B cell (primary cell): Measurements from ENCODE around the gene SPIN3. TPM values are rescaled to one million over a fixed set of nuclear protein-coding genes. Genes with fewer than 3 reads are reported as not detected.

Source experiments
- ATAC-seq: fragments of 200-7000 bp; cut with Tn5 transposase; one replicate; pipeline ENCODE4 v1.10.0; 2021; ENCODE audit warnings: low read depth, mild to moderate bottlenecking, moderate number of reproducible peaks, moderate library complexity
- CTCF ChIA-PET: fragments of 350-600 bp; sonication (Branson Sonifier 250); formaldehyde crosslinking; loops from one replicate; lab custom pipeline; 2021; ENCODE audit warnings: antibody characterized with exemption, inconsistent platforms; lab: Charles Lee
- POLR2A ChIA-PET: fragments of 350-600 bp; sonication (Branson Sonifier 250); formaldehyde crosslinking; loops from one replicate; lab custom pipeline; 2021; ENCODE audit warnings: antibody characterized with exemption; lab: Charles Lee
- DNase-seq: peaks from one replicate; pipeline ENCODE4 v3.0.0; 2013
- H2AFZ ChIP-seq: 2 replicates; pipeline ENCODE4 v1.6.1; 2012; ENCODE audit warnings: mild to moderate bottlenecking, low read depth, low read length; ENCODE audit not compliant: insufficient read depth, poor library complexity, severe bottlenecking
- H3K27ac ChIP-seq, 2 donors: 1 replicate in 1 of 2; 2 replicates in 1 of 2; pipeline ENCODE4 v1.5.1; 2012 to 2013; ENCODE audit warnings: low read length in 2 of 2, mild to moderate bottlenecking in 2 of 2, moderate library complexity in 1 of 2
- H3K27me3 ChIP-seq, 4 experiments: fragments of 200-600 bp in 1 of 4; sonication (generic) in 1 of 4; replicated peaks in 1 of 4; 1 replicate in 2 of 4; 2 replicates in 2 of 4; pipeline versions ENCODE4 v1.6.1 to v1.7.0; 2013 to 2016; ENCODE audit warnings: low read length in 3 of 4, mild to moderate bottlenecking in 2 of 4, mixed read lengths in 1 of 4, moderate library complexity in 1 of 4; ENCODE audit not compliant: insufficient read depth in 4 of 4, control insufficient read depth in 3 of 4; ENCODE audit errors: control extremely low read depth in 1 of 4
- H3K36me3 ChIP-seq, 2 experiments: replicated peaks in 1 of 2; 1 replicate in 1 of 2; 2 replicates in 1 of 2; pipeline versions ENCODE4 v1.6.1 to v1.7.1; 2013; ENCODE audit warnings: low read length in 1 of 2; ENCODE audit not compliant: insufficient read depth in 2 of 2, control insufficient read depth in 1 of 2; ENCODE audit errors: control extremely low read depth in 1 of 2, extremely low read depth in 1 of 2
- H3K4me1 ChIP-seq, 2 donors: fragments of 200-600 bp in 1 of 2; sonication (generic) in 1 of 2; 1 replicate in 1 of 2; 2 replicates in 1 of 2; pipeline versions ENCODE4 v1.5.1 to v1.6.1; 2013 to 2017; ENCODE audit warnings: low read length in 2 of 2; ENCODE audit not compliant: control insufficient read depth in 2 of 2, insufficient read depth in 2 of 2
- H3K4me2 ChIP-seq: replicated peaks from 2 replicates; pipeline ENCODE3; 2012; ENCODE audit warnings: mild to moderate bottlenecking, low read depth, low read length; ENCODE audit not compliant: poor library complexity, severe bottlenecking
- H3K4me3 ChIP-seq, 5 experiments: fragments of 200-600 bp in 1 of 5; sonication (generic) in 1 of 5; 1 replicate in 3 of 5; 2 replicates in 2 of 5; pipeline versions ENCODE4 v1.5.1 to v1.7.0; 2011 to 2016; ENCODE audit warnings: low read length in 4 of 5, mild to moderate bottlenecking in 4 of 5, low read depth in 2 of 5, control low read depth in 1 of 5, moderate library complexity in 1 of 5; ENCODE audit not compliant: insufficient read depth in 1 of 5; ENCODE audit errors: control extremely low read depth in 1 of 5, extremely low read depth in 1 of 5
- H3K79me2 ChIP-seq: fragments of 200-600 bp; sonication (generic); one replicate; pipeline ENCODE4 v1.6.0; 2016; ENCODE audit warnings: low read length; ENCODE audit not compliant: control insufficient read depth, insufficient read depth
- H3K9ac ChIP-seq: fragments of 200-600 bp; sonication (generic); 2 replicates; pipeline ENCODE4 v1.6.1; 2017; ENCODE audit warnings: mild to moderate bottlenecking, low read length, moderate library complexity
- H3K9me3 ChIP-seq, 3 donors: one replicate each; pipeline versions ENCODE4 v1.6.1 to v1.7.1; 2013; ENCODE audit warnings: low read length in 2 of 3; ENCODE audit not compliant: control insufficient read depth in 2 of 3, insufficient read depth in 1 of 3; ENCODE audit errors: control extremely low read depth in 1 of 3
- H4K20me1 ChIP-seq: 2 replicates; pipeline ENCODE4 v1.6.0; 2012; ENCODE audit warnings: mild to moderate bottlenecking, low read length; ENCODE audit not compliant: insufficient read depth, control insufficient read depth, poor library complexity, severe bottlenecking
- H3K27ac Mint-ChIP-seq: one replicate; pipeline ENCODE4 v1.8.0; 2021; ENCODE audit warnings: mixed read lengths
- H3K27me3 Mint-ChIP-seq: one replicate; pipeline ENCODE4 v1.8.0; 2021; ENCODE audit warnings: mixed read lengths
- H3K4me1 Mint-ChIP-seq: one replicate; pipeline ENCODE4 v1.8.0; 2021; ENCODE audit warnings: mixed read lengths
- H3K4me3 Mint-ChIP-seq: one replicate; pipeline ENCODE4 v1.8.0; 2021; ENCODE audit warnings: mixed read lengths
- H3K9me3 Mint-ChIP-seq: one replicate; pipeline ENCODE4 v1.8.0; 2022; ENCODE audit warnings: mixed read lengths; ENCODE audit not compliant: insufficient read depth
- CTCF ChIP-seq: fragments of 200-600 bp; IDR thresholded peaks from one replicate; pipeline ENCODE4 v1.8.0; 2022; ENCODE audit warnings: antibody characterized with exemption, mild to moderate bottlenecking
- EZH2 ChIP-seq: IDR thresholded peaks from 2 replicates; pipeline ENCODE4 v1.6.1; 2012; ENCODE audit warnings: borderline replicate concordance, low read depth, mild to moderate bottlenecking, moderate library complexity, low read length; ENCODE audit not compliant: insufficient read depth, poor library complexity, severe bottlenecking
- WGBS: methylation state at CpG from one replicate; pipeline ENCODE4 v1.1.5; 2013; ENCODE audit warnings: missing lambda C conversion rate; ENCODE audit not compliant: insufficient coverage; 5-methylcytosine and 5-hydroxymethylcytosine counted together
- intact Hi-C: fragments of 100-400 bp; cut with micrococcal nuclease; formaldehyde crosslinking; loops from one replicate; pipeline ENCODE4 v1.10.0; 2022
- polyA plus RNA-seq: library from polyadenylated mRNA; depleted of rRNA; stranded (reverse); fragments of >200 nt; gene quantifications from 2 replicates; pipeline ENCODE4 v1.2.3, GENCODE V29; 2012
- total RNA-seq, 2 donors: library from RNA; stranded (reverse); fragments of 120-200 nt in 1 of 2; gene quantifications; 1 replicate in 1 of 2; 2 replicates in 1 of 2; pipeline versions ENCODE4 v1.2.3 to v1.2.4, GENCODE V29; 2013 to 2022

SPIN3 gene
- total and polyA plus RNA-seq, 2 donors (not counting 1 experiment from before 2014, with no cell fraction given), result 12.0 to 19.4 TPM

- Histone ChIP-seq H3K27me3 (no peaks in the 10 kb centered on the region), H3K4me2 (no peak overlapping the region), H3K9me3 (no peaks in the 10 kb centered on the region), H3K4me1 (no peaks in the 10 kb centered on the region), H3K79me2 (no peaks in the 10 kb centered on the region), H3K9ac (no peak overlapping the region), H3K36me3 (no peaks in the 10 kb centered on the region), H4K20me1 (no peaks in the 10 kb centered on the region), H2AFZ (no peak overlapping the region), H3K4me3 (no peak overlapping the region), H3K27ac (no peak overlapping the region)
- no peaks in the 10 kb centered on the region for H3K27me3 Mint-ChIP-seq
- ChIA-PET POLR2A (no interaction called here), CTCF (no interaction called here)
- H3K4me3 Mint-ChIP-seq, result no peak overlapping the region
- no peak for DNase-seq
- intact Hi-C loops, result no loop called here
- H3K27ac Mint-ChIP-seq, result no peak overlapping the region
- ATAC-seq, result no peak
- no peaks in the 10 kb centered on the region for H3K9me3 Mint-ChIP-seq
- TF ChIP-seq CTCF (no peak), EZH2 (no peak)
- H3K4me1 Mint-ChIP-seq, result no peaks in the 10 kb centered on the region
- WGBS, result 85% methylated on average over 2 of the region's 3 CpGs
Observed at GRCh38 chrX:56943264-56943663, 52.1 kb downstream of the SPIN3 start.

Other genes with a start within 250 kb of the SPIN3 start
- 23.5 and 29.7 TPM in 2 replicates for gene SPIN2B, start 126.0 kb upstream of the SPIN3 start, total RNA-seq
- gene SPIN2B, start 126.0 kb upstream of the SPIN3 start, polyA plus RNA-seq, result 9.4 and 11.3 TPM in 2 replicates
- 3.3 and 3.7 TPM in 2 replicates for gene SPIN2A, start 141.9 kb upstream of the SPIN3 start, total RNA-seq
- 0.91 and 1.4 TPM in 2 replicates for gene SPIN2A, start 141.9 kb upstream of the SPIN3 start, polyA plus RNA-seq